NCI-H82 treated with DMSO at 0.1 percent for 48 hours (cell line): Measurements from ENCODE around the gene CCDC38.

Experiments
- DNase-seq: peaks from one replicate; lab custom pipeline; 2025; ENCODE audit not compliant: unreplicated experiment; lab: John Stamatoyannopoulos, UW

The CCDC38 gene

DNA sequence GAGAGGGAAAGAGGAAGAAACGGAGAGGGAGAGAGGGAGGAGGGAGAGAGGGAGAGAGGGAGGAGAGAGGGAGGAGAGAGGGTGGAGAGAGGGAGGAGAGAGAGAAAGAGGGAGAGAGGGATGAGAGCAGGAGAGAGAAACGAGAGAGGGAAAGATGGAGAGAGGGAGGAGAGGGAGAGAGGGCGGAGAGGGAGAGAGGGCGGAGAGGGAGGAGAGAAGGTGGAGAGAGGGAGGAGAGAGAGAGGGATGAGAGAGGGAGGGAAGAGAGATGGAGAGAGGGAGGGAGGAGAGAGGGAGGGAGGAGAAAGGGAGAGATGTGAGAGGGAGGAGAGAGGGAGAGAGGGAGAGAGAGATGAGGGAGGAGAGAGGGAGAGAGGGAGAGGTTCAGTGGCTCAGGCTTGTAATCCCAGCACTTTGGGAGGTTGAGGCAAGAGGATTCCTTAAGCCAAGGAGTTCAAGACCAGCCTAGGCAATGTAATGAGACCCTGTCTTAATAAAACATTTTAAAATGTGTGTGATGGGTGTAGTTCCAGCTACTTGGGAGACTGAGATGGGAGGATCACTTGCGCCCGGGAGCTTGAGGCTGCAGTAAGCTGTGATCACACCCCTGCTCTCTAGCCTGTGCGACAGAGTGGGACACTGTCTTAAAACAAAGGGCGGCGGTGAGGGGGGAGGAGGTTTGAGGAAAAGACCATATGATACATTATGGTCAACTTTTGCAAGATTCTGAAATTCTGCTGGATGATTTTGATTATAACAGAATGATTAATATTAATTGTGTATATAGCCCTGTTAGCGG lies 105.0 kb downstream of the CCDC38 start:
- DNase-seq, result no peak

DNA sequence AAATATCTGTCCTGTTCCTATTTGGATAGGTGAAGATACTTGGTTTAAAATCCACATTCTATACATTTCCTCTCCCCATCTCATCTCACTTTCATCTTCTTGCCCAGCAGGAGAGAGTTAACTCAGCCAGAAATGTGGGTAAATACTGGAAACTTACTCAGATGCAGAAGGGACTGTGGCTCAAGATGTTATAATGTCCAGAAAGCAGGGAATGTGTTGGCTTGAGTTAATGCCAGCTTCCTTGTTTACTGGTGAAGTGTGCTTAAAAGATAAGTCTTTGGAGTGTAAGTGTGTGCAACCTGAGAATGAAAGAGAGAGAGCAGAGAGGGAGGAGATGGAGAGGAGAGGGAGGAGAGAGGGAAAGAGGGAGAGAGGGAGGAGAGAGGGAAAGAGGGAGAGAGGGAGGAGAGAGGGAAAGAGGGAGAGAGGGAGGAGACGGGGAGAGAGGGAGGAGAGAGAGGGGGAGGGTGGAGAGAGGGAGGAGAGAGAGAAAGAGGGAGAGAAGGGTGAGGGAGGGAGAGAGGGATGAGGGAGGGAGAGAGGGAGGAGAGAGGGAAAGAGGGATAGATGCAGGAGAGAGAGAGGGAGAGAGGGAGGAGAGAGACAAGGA lies 105.7 kb downstream of the CCDC38 start:
- DNase-seq, result no peak

DNA sequence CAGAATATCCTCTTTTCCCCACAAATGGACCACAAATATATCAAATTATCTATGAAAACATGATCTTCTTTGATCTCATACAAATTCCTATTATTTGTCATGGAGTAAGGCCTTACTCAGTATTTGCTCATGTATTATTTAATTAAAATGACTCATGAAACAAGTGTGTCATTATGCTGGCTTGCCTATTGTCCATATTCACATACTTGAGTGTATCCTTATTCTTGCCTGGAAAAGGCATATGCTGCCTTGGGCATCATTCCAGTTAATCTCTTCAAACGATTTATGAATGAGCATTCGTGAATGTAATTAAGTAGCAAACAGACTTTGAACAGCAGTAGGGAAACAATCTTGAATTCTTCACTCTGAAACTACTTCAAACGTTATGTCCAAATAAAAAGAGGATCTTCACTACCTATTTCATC lies 106.2 kb downstream of the CCDC38 start:
- no peak for DNase-seq

DNA sequence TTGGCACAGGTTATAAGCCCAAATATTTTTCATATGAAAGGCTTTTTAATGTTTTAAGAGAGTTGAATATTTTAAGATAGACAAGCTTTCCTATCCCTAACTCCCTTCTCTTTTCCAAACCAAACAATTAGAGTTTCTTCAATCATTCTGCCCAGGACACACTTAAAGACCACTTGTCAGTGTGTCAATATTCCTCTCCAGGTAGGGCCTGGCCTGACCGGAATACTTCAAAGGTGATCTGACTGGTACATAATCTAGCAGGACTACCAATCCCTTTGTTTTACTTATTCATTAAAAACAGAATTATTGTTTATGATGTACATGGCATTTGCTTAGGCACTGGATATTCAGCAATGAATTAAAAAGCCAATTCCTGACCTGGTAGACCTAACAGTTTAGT lies 107.8 kb downstream of the CCDC38 start:
- DNase-seq, result no peak

DNA sequence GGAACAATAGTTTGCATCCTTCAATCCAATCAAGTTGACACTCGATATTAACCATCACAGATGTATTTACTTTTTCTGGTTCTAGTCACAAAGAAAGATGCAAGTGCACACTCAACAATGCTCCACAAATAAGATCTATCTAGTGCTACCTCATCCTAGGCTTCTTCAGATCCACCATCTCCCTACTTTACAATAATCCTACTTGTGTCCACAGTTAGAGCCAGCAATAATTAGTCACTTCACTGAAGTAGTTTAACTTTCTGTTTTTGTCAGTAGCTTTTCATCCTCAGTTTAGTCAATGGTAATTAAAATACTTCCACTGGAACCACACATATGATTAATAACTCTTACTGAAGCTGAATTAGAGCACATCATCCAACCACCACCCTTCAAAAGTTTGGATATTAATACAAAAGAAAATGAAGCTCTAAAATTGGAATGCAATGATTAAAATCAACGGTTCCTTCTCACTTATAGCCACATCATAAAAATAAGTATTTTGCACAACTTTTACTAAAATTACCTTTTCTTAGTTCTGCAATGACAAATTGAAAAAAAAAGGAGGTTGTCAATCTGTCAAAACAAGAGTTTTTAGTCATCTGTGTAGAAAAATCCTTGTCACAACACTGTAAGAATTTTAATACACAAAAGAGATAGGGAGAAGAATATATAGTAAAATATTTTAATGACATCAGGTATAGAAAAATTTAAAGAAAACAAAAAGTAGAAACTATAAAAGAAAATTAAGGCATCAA lies 111.9 kb downstream of the CCDC38 start:
- DNase-seq, result no peak

DNA sequence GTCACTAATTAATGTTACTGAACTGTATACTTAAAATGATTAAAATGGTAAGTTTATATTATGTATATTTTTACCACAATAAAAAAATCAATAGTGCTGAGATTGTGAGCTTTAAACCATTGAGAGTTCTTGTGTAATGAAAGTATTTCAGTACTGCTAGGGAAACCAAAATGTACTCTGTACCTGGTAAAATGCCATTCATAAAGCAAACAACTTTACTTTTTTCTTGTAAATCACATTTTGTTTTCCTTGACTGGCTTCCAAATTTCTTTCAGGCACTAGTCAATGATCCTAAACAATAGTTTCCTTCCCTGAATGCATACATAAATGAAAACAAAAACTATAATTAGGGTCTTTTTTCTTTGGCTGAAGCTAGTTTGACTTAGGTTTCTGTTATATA lies 113.0 kb downstream of the CCDC38 start:
- DNase-seq, result no peak

DNA sequence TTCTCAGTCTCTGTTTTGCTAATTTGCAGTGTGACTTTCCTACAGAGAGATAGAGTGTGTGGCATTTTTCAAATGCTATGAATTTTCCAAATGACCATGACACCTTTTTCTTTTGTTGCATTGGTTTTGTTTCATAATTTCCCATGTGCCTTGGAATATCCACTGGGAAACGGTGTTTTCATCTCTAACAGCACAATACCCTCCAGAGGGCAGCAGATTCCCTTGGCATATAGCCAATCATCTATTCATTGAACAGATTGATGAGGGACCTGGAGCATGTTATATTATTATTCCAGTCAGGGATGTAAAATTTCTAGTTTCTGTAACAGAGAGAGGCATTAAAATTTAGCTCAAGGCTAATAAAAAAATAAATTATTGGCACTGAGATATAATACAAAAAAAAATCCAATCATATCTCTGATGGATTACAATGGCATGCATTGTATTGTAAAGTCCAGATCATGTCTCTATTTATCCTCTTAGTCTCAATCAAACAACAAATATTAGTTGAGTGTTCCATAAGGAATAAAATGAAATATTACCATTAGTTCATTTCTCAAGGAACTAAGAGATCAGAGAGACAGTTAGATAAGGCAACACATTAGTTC lies 122.2 kb downstream of the CCDC38 start:
- peak; percentile 18 for DNase-seq
